H9 (cell line): ENCODE measurements around the gene KL. TPM values are rescaled to one million over a fixed set of nuclear protein-coding genes. Genes with fewer than 3 reads are reported as not detected.

Source experiments
- DNase-seq: peaks from one replicate; pipeline ENCODE4 v3.0.0-alpha.2; 2017
- H2AFZ ChIP-seq: one replicate; pipeline ENCODE4 v1.6.1; 2013; ENCODE audit warnings: mild to moderate bottlenecking, low read length, control low read depth, moderate library complexity
- H2AK5ac ChIP-seq: 2 replicates; pipeline ENCODE4 v1.6.1; 2013; ENCODE audit warnings: low read length, control low read depth, mixed read lengths; ENCODE audit not compliant: insufficient read length
- H2BK120ac ChIP-seq: one replicate; pipeline ENCODE4 v1.6.1; 2013; ENCODE audit warnings: low read depth, mild to moderate bottlenecking, low read length, control low read depth, inconsistent platforms; ENCODE audit not compliant: poor library complexity, severe bottlenecking
- H2BK12ac ChIP-seq: 2 replicates; pipeline ENCODE4 v1.6.1; 2013; ENCODE audit warnings: low read length, control low read depth, mixed read lengths, low read depth; ENCODE audit not compliant: insufficient read length
- H2BK15ac ChIP-seq: 2 replicates; pipeline ENCODE4 v1.6.1; 2013; ENCODE audit warnings: low read depth, low read length, control low read depth
- H2BK20ac ChIP-seq: one replicate; pipeline ENCODE4 v1.6.1; 2013; ENCODE audit warnings: low read depth, mild to moderate bottlenecking, low read length, control low read depth, inconsistent platforms; ENCODE audit not compliant: poor library complexity, severe bottlenecking
- H2BK5ac ChIP-seq: 2 replicates; pipeline ENCODE4 v1.6.1; 2013; ENCODE audit warnings: low read length, control low read depth, mixed read lengths; ENCODE audit not compliant: insufficient read length
- H3K14ac ChIP-seq: 2 replicates; pipeline ENCODE4 v1.6.1; 2013; ENCODE audit warnings: low read length, control low read depth; ENCODE audit not compliant: insufficient read depth
- H3K18ac ChIP-seq: 2 replicates; pipeline ENCODE4 v1.6.1; 2013; ENCODE audit warnings: low read depth, mild to moderate bottlenecking, mixed read lengths, low read length, control low read depth; ENCODE audit not compliant: insufficient read length
- H3K23ac ChIP-seq: 2 replicates; pipeline ENCODE4 v1.6.1; 2013; ENCODE audit warnings: low read length, control low read depth, mixed read lengths, low read depth; ENCODE audit not compliant: insufficient read length
- H3K23me2 ChIP-seq: 2 replicates; pipeline ENCODE4 v1.6.1; 2013; ENCODE audit warnings: low read depth, mild to moderate bottlenecking, mixed read lengths, low read length, control low read depth; ENCODE audit not compliant: insufficient read length, poor library complexity, severe bottlenecking
- H3K27ac ChIP-seq: 2 replicates; pipeline ENCODE4 v1.5.1; 2013; ENCODE audit warnings: low read length, control low read depth, mixed read lengths, low read depth; ENCODE audit not compliant: insufficient read length
- H3K27me3 ChIP-seq: 2 replicates; pipeline ENCODE4 v1.6.1; 2013; ENCODE audit warnings: low read length, control low read depth, inconsistent platforms; ENCODE audit not compliant: insufficient read depth
- H3K4ac ChIP-seq: 2 replicates; pipeline ENCODE4 v1.6.1; 2013; ENCODE audit warnings: low read depth, mild to moderate bottlenecking, control low read depth, inconsistent platforms, low read length, moderate library complexity
- H3K4me1 ChIP-seq: 2 replicates; pipeline ENCODE4 v1.6.1; 2013; ENCODE audit warnings: low read length, control low read depth, inconsistent platforms; ENCODE audit not compliant: insufficient read depth
- H3K4me2 ChIP-seq: 2 replicates; pipeline ENCODE4 v1.6.1; 2013; ENCODE audit warnings: low read length, control low read depth, mixed read lengths; ENCODE audit not compliant: insufficient read length, insufficient read depth
- H3K56ac ChIP-seq: 2 replicates; pipeline ENCODE4 v1.6.1; 2013; ENCODE audit warnings: low read depth, mild to moderate bottlenecking, mixed read lengths, low read length, control low read depth; ENCODE audit not compliant: insufficient read length
- H3K79me1 ChIP-seq: 2 replicates; pipeline ENCODE4 v1.6.1; 2013; ENCODE audit warnings: low read depth, mild to moderate bottlenecking, moderate library complexity, low read length, control low read depth, inconsistent platforms; ENCODE audit not compliant: insufficient read depth, poor library complexity, severe bottlenecking
- H3K79me2 ChIP-seq: 2 replicates; pipeline ENCODE4 v1.6.1; 2013; ENCODE audit warnings: low read length, control low read depth, inconsistent platforms; ENCODE audit not compliant: insufficient read depth
- H3K9ac ChIP-seq: 2 replicates; pipeline ENCODE4 v1.6.1; 2013; ENCODE audit warnings: low read length, control low read depth, mixed read lengths; ENCODE audit not compliant: insufficient read length; ENCODE audit errors: extremely low read depth
- H3K9me3 ChIP-seq: one replicate; pipeline ENCODE4 v1.6.1; 2013; ENCODE audit warnings: low read depth, low read length, inconsistent platforms; ENCODE audit not compliant: control insufficient read depth
- H3T11ph ChIP-seq: one replicate; pipeline ENCODE4 v1.6.1; 2013; ENCODE audit warnings: mild to moderate bottlenecking, low read length, control low read depth, inconsistent platforms
- H4K20me1 ChIP-seq: one replicate; pipeline ENCODE4 v1.6.1; 2013; ENCODE audit not compliant: control insufficient read depth, insufficient read length, insufficient read depth
- H4K5ac ChIP-seq: 2 replicates; pipeline ENCODE4 v1.6.1; 2013; ENCODE audit warnings: low read depth, mild to moderate bottlenecking, mixed read lengths, low read length, control low read depth; ENCODE audit not compliant: insufficient read length
- H4K8ac ChIP-seq: replicated peaks from 2 replicates; pipeline ENCODE4 v1.6.1; 2013; ENCODE audit warnings: low read length, control low read depth, mixed read lengths, low read depth; ENCODE audit not compliant: insufficient read length
- H4K91ac ChIP-seq: 2 replicates; pipeline ENCODE4 v1.6.1; 2013; ENCODE audit warnings: low read depth, mild to moderate bottlenecking, moderate library complexity, mixed read lengths, low read length, control low read depth; ENCODE audit not compliant: insufficient read length
- H3K27ac Mint-ChIP-seq, 3 experiments: 2 replicates in 2 of 3; 3 replicates in 1 of 3; pipeline ENCODE4 v1.8.0; 2020 to 2021; ENCODE audit warnings: mixed read lengths in 3 of 3, mild to moderate bottlenecking in 1 of 3, moderate library complexity in 1 of 3
- H3K27me3 Mint-ChIP-seq: 2 replicates; pipeline ENCODE4 v1.8.0; 2021; ENCODE audit warnings: low read depth, mild to moderate bottlenecking, moderate library complexity, mixed read lengths
- H3K36me3 Mint-ChIP-seq, 3 experiments: 2 replicates in 2 of 3; 3 replicates in 1 of 3; pipeline ENCODE4 v1.8.0; 2020 to 2021; ENCODE audit warnings: low read depth in 3 of 3, mixed read lengths in 3 of 3; ENCODE audit not compliant: insufficient read depth in 1 of 3
- H3K4me1 Mint-ChIP-seq, 2 experiments: 2 replicates each; pipeline ENCODE4 v1.8.0; 2020; ENCODE audit warnings: mixed read lengths in 2 of 2
- H3K4me3 Mint-ChIP-seq, 2 experiments: 2 replicates in 1 of 2; 3 replicates in 1 of 2; pipeline ENCODE4 v1.8.0; 2020 to 2021; ENCODE audit warnings: mild to moderate bottlenecking in 2 of 2, mixed read lengths in 2 of 2, moderate library complexity in 1 of 2
- H3K9me3 Mint-ChIP-seq, 2 experiments: 2 replicates in 1 of 2; 3 replicates in 1 of 2; pipeline ENCODE4 v1.8.0; 2020; ENCODE audit warnings: mild to moderate bottlenecking in 2 of 2, mixed read lengths in 2 of 2, moderate library complexity in 1 of 2
- WGBS: extraction: QIAGEN DNeasy Blood & Tissue Kit; methylation state at CpG from one replicate; pipeline ENCODE4 v1.1.7; 2013; ENCODE audit warnings: missing lambda C conversion rate, low lambda C conversion rate, mixed read lengths; ENCODE audit not compliant: insufficient read length; ENCODE audit errors: extremely low coverage; 5-methylcytosine and 5-hydroxymethylcytosine counted together
- total RNA-seq: library from RNA; stranded (reverse); gene quantifications from 2 replicates; pipeline ENCODE4 v1.2.1, GENCODE V29; 2021
- TF ChIP-seq, protein P1 (sequence below): fragments of 200-600 bp; sonication (generic); conservative IDR thresholded peaks from 3 replicates; pipeline ENCODE4 v1.8.0; 2021; ENCODE audit warnings: antibody characterized with exemption, mild to moderate bottlenecking

KL gene
- total RNA-seq, 1 experiment from 2014 or later, result not detected

- TF ChIP-seq, protein P1, sequence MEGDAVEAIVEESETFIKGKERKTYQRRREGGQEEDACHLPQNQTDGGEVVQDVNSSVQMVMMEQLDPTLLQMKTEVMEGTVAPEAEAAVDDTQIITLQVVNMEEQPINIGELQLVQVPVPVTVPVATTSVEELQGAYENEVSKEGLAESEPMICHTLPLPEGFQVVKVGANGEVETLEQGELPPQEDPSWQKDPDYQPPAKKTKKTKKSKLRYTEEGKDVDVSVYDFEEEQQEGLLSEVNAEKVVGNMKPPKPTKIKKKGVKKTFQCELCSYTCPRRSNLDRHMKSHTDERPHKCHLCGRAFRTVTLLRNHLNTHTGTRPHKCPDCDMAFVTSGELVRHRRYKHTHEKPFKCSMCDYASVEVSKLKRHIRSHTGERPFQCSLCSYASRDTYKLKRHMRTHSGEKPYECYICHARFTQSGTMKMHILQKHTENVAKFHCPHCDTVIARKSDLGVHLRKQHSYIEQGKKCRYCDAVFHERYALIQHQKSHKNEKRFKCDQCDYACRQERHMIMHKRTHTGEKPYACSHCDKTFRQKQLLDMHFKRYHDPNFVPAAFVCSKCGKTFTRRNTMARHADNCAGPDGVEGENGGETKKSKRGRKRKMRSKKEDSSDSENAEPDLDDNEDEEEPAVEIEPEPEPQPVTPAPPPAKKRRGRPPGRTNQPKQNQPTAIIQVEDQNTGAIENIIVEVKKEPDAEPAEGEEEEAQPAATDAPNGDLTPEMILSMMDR, result no peak
- no peak overlapping the region for H2BK15ac ChIP-seq
- no peak overlapping the region for H3T11ph ChIP-seq
- no peak overlapping the region for H2BK20ac ChIP-seq
- H3K9me3 ChIP-seq, result peaks cover 6% of the 10 kb centered on the region
- no peaks in the 10 kb centered on the region for H3K79me2 ChIP-seq
- H2BK12ac ChIP-seq, result no peak overlapping the region
- no peak overlapping the region for H3K56ac ChIP-seq
- no peaks in the 10 kb centered on the region for H3K79me1 ChIP-seq
- Mint-ChIP-seq H3K27me3 (peaks cover 22% of the 10 kb centered on the region), H3K36me3 (peaks cover 13 to 22% (median 13%) of the 10 kb centered on the region in 3 experiments), H3K9me3 (peaks cover 23 to 27% of the 10 kb centered on the region in 2 experiments), H3K4me3 (no peak overlapping the region), H3K4me1 (peaks cover 8 to 11% of the 10 kb centered on the region in 2 experiments), H3K27ac (no peak overlapping the region)
- H3K27me3 ChIP-seq, result no peaks in the 10 kb centered on the region
- H4K8ac ChIP-seq, result no peak overlapping the region
- no peaks in the 10 kb centered on the region for H3K23me2 ChIP-seq
- H2AFZ ChIP-seq, result no peak overlapping the region
- H4K20me1 ChIP-seq, result no peaks in the 10 kb centered on the region
- H3K9ac ChIP-seq, result no peak overlapping the region
- H3K14ac ChIP-seq, result no peak overlapping the region
- DNase-seq, result no peak
- no peak overlapping the region for H4K5ac ChIP-seq
- H4K91ac ChIP-seq, result no peak overlapping the region
- no peaks in the 10 kb centered on the region for H3K4me1 ChIP-seq
- H3K27ac ChIP-seq, result no peak overlapping the region
- WGBS, result no CpG with 5 or more reads among the region's 5 CpGs
- no peak overlapping the region for H2BK5ac ChIP-seq
- H2AK5ac ChIP-seq, result no peak overlapping the region
- no peak overlapping the region for H3K23ac ChIP-seq
- no peak overlapping the region for H3K4ac ChIP-seq
- no peak overlapping the region for H2BK120ac ChIP-seq
- no peak overlapping the region for H3K4me2 ChIP-seq
- no peak overlapping the region for H3K18ac ChIP-seq
These were observed 7.1 kb upstream of the KL start for GRCh38 chr13:33008946-33009722.
